Measurements from ENCODE around the gene ZNF283. TPM values are rescaled to one million over a fixed set of nuclear protein-coding genes. Genes with fewer than 3 reads are reported as not detected.
"Not testable (repeated sequence)": the region's sequence is repeated elsewhere in the genome, so short reads cannot be mapped to it uniquely, and the experiment has no call there.

ZNF283 gene
- polyA plus RNA-seq, 3 donors: 14.5 to 22.3 (median 14.9) TPM

- no peak for DNase-seq (ENCODE audit: extremely low read depth in 1 of 11, low read depth in 9 of 11, low spot score in 4 of 11)
Observed at GRCh38 chr19:43798026-43798545, 29.0 kb upstream of the ZNF283 start.

- no peak for DNase-seq (ENCODE audit: extremely low read depth in 1 of 11, low read depth in 9 of 11, low spot score in 4 of 11)
Observed at GRCh38 chr19:43798546-43799409, 28.3 kb upstream of the ZNF283 start.

- DNase-seq (ENCODE audit: extremely low read depth in 1 of 11, low read depth in 9 of 11, low spot score in 4 of 11): no peak
Observed at GRCh38 chr19:43799502-43800142, 27.5 kb upstream of the ZNF283 start.

- DNase-seq (ENCODE audit: extremely low read depth in 1 of 11, low read depth in 9 of 11, low spot score in 4 of 11): no peak
Observed at GRCh38 chr19:43802216-43802951, 24.7 kb upstream of the ZNF283 start, which contains the start of gene LYPD5. Gene LYPD5 (minus strand): TSS chr19:43802447. CDS start chr19:43802380, 67 bp downstream.

- no peak for DNase-seq (ENCODE audit: extremely low read depth in 1 of 11, low read depth in 9 of 11, low spot score in 4 of 11)
Observed at GRCh38 chr19:43804432-43804831, 22.7 kb upstream of the ZNF283 start.

- DNase-seq (ENCODE audit: extremely low read depth in 1 of 11, low read depth in 9 of 11, low spot score in 4 of 11): not testable (repeated sequence)
Observed at GRCh38 chr19:43806401-43806800, 20.7 kb upstream of the ZNF283 start.

GRCh38 chr19:43806848-43807247 is 20.3 kb upstream of the ZNF283 start:
- DNase-seq (ENCODE audit: extremely low read depth in 1 of 11, low read depth in 9 of 11, low spot score in 4 of 11): no peak

- DNase-seq (ENCODE audit: extremely low read depth in 1 of 11, low read depth in 9 of 11, low spot score in 4 of 11): no peak
Observed at GRCh38 chr19:43807651-43808050, 19.5 kb upstream of the ZNF283 start.

GRCh38 chr19:43809762-43810696 is 17.1 kb upstream of the ZNF283 start:
- DNase-seq (ENCODE audit: extremely low read depth in 1 of 11, low read depth in 9 of 11, low spot score in 4 of 11): no peak

- DNase-seq (ENCODE audit: extremely low read depth in 1 of 11, low read depth in 9 of 11, low spot score in 4 of 11): no peak
Observed at GRCh38 chr19:43811837-43812236, 15.3 kb upstream of the ZNF283 start.

- DNase-seq (ENCODE audit: extremely low read depth in 1 of 11, low read depth in 9 of 11, low spot score in 4 of 11): no peak
Observed at GRCh38 chr19:43812259-43812658, 14.9 kb upstream of the ZNF283 start.

- DNase-seq (ENCODE audit: extremely low read depth in 1 of 11, low read depth in 9 of 11, low spot score in 4 of 11): no peak
Observed at GRCh38 chr19:43812688-43813087, 14.4 kb upstream of the ZNF283 start.

- no peak for DNase-seq (ENCODE audit: extremely low read depth in 1 of 11, low read depth in 9 of 11, low spot score in 4 of 11)
Observed at GRCh38 chr19:43814663-43815352, 12.3 kb upstream of the ZNF283 start.

GRCh38 chr19:43817454-43817853 is 9.7 kb upstream of the ZNF283 start:
- DNase-seq (ENCODE audit: extremely low read depth in 1 of 11, low read depth in 9 of 11, low spot score in 4 of 11): not testable (repeated sequence)

GRCh38 chr19:43818500-43818899 is 8.6 kb upstream of the ZNF283 start:
- DNase-seq (ENCODE audit: extremely low read depth in 1 of 11, low read depth in 9 of 11, low spot score in 4 of 11): no peak

GRCh38 chr19:43820098-43820883 is 6.8 kb upstream of the ZNF283 start:
- DNase-seq (ENCODE audit: extremely low read depth in 1 of 11, low read depth in 9 of 11, low spot score in 4 of 11): peak in 1 of 11 donors; percentile 7

GRCh38 chr19:43820884-43821215 is 6.3 kb upstream of the ZNF283 start:
- no peak for DNase-seq (ENCODE audit: extremely low read depth in 1 of 11, low read depth in 9 of 11, low spot score in 4 of 11)

Data from renal cortex interstitium (tissue), 11 donors.